HG02678 (cell line): ENCODE results near the gene ABHD17C.
A peak's percentile ranks its signal among the peaks of the same experiment; 100 is the strongest.

Experiments used
- ATAC-seq: cut with Tn5 transposase; IDR thresholded peaks from one replicate; pipeline ENCODE4 v1.9.1; 2021; ENCODE audit warnings: mild to moderate bottlenecking, moderate library complexity; ENCODE audit not compliant: unreplicated experiment

Gene ABHD17C

GRCh38 chr15:80689294-80689693, 5.8 kb upstream of the ABHD17C start:
- no peak for ATAC-seq

DNA sequence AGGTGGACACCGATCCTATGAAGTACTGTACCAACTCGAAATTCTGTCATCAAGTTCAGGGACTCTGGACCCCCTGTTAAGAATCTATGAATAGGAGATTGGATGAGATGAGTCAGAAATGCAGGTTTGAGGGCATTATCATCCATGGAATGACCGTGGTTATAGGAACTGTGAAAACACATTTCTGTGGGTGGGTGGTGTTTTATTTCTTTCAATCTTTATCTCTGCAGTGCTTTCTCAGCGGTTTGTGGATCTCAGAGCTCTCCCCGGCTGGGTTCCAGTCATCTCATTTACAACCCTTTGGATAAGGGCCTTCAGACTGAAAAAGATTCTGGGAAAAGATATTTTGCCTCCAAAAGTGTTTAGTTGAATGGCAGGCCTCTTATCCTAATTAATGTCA, 5.4 kb upstream of the ABHD17C start:
- ATAC-seq = no peak

DNA sequence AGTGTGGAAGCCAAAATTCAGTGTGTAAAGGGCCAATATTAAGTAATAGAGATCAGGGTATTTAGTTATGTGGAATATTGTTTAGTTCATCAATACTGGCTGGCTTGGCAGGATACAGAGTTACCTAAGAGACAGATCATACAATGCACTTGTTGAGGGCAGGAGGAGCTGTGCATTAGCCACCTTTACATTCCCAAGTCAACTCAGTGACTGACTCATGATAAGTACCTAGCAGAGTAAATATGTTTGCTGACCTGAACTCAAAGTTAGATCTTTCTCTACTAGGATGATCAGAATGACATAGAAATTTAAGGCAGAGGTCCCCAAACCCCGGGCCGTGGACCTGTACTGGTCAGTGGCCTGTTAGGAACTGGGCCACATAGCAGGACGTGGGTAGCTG, 3.5 kb upstream of the ABHD17C start:
- no peak for ATAC-seq

DNA sequence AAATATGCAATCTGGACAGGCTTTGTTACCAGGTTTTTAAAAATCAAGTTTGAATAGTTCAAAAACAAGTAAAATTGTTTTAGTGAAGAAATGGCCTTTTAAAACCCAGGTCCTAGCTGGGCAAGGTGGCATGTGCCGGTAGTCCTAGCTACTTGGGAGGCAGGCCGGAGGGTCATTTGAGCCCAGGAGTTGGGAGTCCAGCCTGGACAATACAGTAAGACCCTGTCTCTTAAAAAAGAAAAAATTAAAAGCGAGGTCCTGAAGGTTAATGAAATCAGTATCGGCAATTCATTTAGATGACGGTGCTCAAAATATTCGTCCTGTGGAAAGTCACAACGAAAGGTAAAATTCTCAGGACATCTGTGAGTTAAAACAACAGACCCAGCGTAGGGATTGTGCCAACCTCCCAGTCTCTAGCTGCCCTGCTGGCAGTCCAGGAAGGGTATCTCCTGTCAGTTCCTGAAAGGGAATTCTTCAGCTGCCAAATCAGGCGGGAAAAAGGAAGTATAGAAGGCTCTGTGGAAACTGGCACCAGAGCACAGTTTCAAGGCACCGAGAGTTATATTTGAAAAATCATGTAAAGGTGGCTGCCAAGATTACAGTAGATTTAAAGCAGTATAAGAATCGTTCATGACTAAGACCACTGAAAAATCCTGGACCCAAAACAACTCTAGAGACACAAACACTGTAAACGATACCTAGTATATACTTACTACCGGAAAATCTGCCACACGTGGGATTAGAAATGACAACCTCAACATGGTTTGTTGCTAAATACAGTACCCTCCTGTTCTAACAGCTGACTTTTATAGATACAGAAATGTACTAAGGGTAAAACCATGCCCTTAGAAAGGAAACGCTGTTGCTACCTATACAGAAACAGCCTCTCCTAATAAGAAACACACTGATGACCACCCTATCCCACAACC, 1.2 kb upstream of the ABHD17C start:
- no peak for ATAC-seq

DNA sequence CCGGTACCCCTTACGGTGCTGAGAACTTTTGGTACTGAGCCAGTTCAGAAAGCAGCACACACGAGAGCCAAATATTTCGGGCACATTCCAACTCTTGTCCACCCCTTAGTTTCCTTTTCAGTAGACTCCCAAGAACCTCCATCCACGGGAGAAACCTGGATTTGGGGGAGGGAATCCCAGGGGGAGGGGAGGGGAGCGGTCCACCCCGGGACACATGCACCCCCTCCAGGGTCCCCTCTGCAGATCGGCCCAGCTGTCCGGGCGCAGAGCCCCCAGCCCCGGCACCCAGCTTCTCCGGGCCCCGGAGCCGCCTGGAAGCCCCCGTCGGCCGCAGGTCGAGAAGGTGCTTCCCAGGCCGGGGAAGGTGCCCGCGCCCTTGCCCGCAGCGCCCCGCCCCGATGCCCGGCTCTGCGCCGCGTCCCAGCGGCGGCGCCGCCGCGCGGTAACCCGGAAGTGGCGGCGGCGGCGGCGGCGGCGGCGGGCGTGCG, 455 bp upstream of the ABHD17C start:
- ATAC-seq = peak; percentile 44

- ATAC-seq = no peak
These were observed 976 bp downstream of the ABHD17C start for GRCh38 chr15:80695911-80696661.

- no peak for ATAC-seq
These were observed 2.1 kb downstream of the ABHD17C start for GRCh38 chr15:80697075-80697685.

GRCh38 chr15:80698676-80699075, 3.6 kb downstream of the ABHD17C start:
- no peak for ATAC-seq

DNA sequence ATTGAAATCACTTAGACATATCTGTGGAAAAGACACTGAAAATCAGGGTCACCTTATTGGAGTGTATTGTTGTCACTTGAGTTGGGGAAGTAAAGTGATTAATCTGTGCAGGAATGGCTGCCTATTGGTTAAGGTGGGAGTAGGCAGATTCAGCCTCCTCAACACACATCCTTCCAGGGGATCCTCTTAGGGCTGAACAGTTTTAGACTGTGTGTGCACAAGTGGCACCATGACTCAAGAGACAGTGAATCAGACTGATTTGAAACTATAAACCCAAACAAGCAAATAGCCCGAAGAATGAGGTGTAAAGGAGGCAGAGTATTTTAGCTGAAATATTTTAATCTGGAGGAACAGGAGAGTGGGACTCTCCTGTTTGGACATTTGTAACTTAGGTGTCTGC, 4.9 kb downstream of the ABHD17C start:
- no peak for ATAC-seq

- no peak for ATAC-seq
These were observed 6.7 kb downstream of the ABHD17C start for GRCh38 chr15:80701676-80702311.

DNA sequence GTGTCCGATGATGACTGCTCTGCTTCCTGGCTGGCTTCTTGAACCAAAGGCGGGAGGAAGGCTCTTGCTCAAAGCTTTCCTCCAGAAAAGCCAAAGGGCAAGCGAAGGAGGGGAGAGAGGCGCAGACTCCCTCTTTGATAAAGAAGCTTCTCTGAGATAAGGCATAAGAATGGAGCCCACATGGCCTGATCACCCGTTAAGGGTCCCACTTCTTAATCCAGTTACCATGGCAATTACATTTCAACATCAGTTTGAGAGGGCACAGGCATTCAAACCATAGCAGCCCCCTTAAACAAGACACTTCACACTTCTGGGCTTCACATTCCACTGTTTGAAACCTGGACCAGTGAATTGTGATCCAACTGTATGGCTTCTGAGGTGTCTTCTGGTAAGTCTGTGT, 8.0 kb downstream of the ABHD17C start:
- no peak for ATAC-seq

DNA sequence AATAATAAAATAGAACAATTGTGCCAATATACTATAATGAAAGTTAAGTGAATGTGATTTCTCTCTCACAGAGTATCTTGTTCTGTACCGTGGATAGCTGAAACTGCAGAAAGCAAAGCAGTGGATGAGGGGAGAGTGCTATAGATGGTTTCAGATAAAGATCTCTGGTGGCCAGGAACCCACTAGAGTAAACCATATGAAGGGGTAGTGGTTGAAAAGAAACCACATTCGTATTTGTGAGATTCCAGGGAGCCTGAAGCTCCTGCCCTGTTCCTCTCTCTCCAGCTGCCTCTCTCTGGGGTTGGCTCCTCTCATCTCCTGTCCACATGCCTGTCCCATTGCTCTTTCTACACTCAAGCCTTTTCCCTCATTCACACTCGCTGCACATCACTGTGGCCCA, 8.9 kb downstream of the ABHD17C start:
- no peak for ATAC-seq

DNA sequence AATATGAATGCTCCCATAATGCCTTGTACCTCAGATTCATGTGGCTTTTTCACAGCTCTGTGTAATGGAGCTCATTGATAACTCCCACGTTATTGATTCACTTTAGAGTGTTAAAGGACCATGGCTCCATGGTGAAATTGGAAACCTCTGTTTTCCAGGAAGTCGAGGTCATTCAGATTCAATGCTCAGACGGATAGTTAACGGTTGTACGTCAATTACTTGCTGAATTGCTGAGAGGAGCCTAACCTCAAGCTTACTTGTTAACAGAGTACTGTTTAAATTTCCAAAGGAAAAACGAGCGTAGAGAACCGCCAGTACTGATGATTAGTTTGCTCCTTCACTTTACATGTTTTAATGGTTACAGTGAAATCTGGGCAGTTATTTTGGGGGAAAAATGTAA, 11.1 kb downstream of the ABHD17C start:
- ATAC-seq = no peak

- ATAC-seq = no peak
These were observed 14.4 kb downstream of the ABHD17C start for GRCh38 chr15:80709542-80709941.

GRCh38 chr15:80710635-80711554, 15.8 kb downstream of the ABHD17C start:
- ATAC-seq = no peak

DNA sequence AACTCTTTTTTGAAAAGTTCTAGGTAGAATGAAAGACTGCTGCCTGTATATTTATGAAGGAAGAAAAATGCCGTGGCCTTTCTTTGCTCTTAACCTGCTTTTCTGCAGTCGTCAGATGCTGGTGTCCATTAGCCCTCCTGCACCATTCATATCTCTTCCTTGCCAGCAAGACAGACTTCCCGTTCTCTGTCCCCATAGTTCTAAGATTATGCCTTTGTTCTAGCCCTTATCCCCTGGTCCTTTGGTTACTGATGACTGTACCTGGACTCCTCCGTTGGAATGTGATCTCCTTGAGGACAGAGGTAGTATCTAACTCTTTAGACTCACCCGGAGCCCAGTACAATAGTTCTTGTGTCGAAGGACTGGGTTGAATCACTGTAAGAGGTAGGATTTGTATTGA, 16.8 kb downstream of the ABHD17C start:
- ATAC-seq = no peak

GRCh38 chr15:80712956-80713355, 17.8 kb downstream of the ABHD17C start:
- ATAC-seq = no peak

GRCh38 chr15:80721476-80721875, 26.4 kb downstream of the ABHD17C start:
- ATAC-seq = no peak

- no peak for ATAC-seq
These were observed 27.7 kb downstream of the ABHD17C start for GRCh38 chr15:80722811-80723210.

DNA sequence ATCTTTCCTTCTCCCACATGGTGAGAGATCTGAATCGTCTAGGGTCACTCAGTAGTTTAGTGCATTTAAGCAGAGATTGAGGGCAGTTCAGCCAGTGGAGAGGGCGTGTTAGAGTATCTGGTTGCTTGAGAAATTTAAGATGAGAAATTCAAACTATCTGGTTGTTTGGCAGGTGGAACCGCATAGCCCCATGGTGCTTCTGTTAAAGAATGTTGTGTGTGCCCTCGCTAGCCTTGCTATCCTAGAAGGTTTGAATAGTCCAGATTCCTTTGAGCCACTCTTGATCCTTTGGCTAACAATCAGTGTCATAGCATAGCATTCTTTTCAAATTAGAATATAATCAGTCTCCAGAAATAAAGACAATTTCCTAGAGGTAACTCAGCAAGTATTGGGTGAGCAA, 32.1 kb downstream of the ABHD17C start:
- no peak for ATAC-seq
